NCI-H2227 treated with DMSO at 0.1 percent for 48 hours (cell line): ENCODE results near the gene ACTN1.

Source experiments
- DNase-seq: peaks from one replicate; lab custom pipeline; 2025; lab: John Stamatoyannopoulos, UW

The ACTN1 gene

GRCh38 chr14:68969278-68970033 is 9.6 kb downstream of the ACTN1 start:
- DNase-seq = no peak

- DNase-seq = no peak
Observed at GRCh38 chr14:68968721-68969120, 10.4 kb downstream of the ACTN1 start.

GRCh38 chr14:68968051-68968450 is 11.1 kb downstream of the ACTN1 start:
- no peak for DNase-seq

- DNase-seq = no peak
Observed at GRCh38 chr14:68967459-68967940, 11.6 kb downstream of the ACTN1 start.

- DNase-seq = no peak
Observed at GRCh38 chr14:68966872-68967301, 12.2 kb downstream of the ACTN1 start.

- no peak for DNase-seq
Observed at GRCh38 chr14:68965261-68965761, 13.8 kb downstream of the ACTN1 start.

GRCh38 chr14:68964300-68965093 is 14.6 kb downstream of the ACTN1 start:
- no peak for DNase-seq

- DNase-seq = no peak
Observed at GRCh38 chr14:68962681-68963080, 16.4 kb downstream of the ACTN1 start.

GRCh38 chr14:68961781-68962584 is 17.1 kb downstream of the ACTN1 start:
- DNase-seq = peak; percentile 71

- no peak for DNase-seq
Observed at GRCh38 chr14:68961361-68961760, 17.7 kb downstream of the ACTN1 start.

- DNase-seq = no peak
Observed at GRCh38 chr14:68960123-68960522, 19.0 kb downstream of the ACTN1 start.

- no peak for DNase-seq
Observed at GRCh38 chr14:68959035-68959434, 20.1 kb downstream of the ACTN1 start.

GRCh38 chr14:68958553-68958952 is 20.5 kb downstream of the ACTN1 start:
- DNase-seq = no peak

- DNase-seq = no peak
Observed at GRCh38 chr14:68957775-68958174, 21.3 kb downstream of the ACTN1 start.

GRCh38 chr14:68956724-68957123 is 22.4 kb downstream of the ACTN1 start:
- no peak for DNase-seq

- no peak for DNase-seq
Observed at GRCh38 chr14:68955851-68956179, 23.3 kb downstream of the ACTN1 start.

GRCh38 chr14:68955164-68955850 is 23.8 kb downstream of the ACTN1 start:
- DNase-seq = no peak

GRCh38 chr14:68953196-68953555 is 25.9 kb downstream of the ACTN1 start:
- no peak for DNase-seq

- no peak for DNase-seq
Observed at GRCh38 chr14:68952531-68953195, 26.4 kb downstream of the ACTN1 start.

- no peak for DNase-seq
Observed at GRCh38 chr14:68951800-68952530, 27.1 kb downstream of the ACTN1 start.
